DMS79 (cell line): ENCODE data around the gene TET1.
A peak's percentile ranks its signal among the peaks of the same experiment; 100 is the strongest.
"Not testable (repeated sequence)": the region's sequence is repeated elsewhere in the genome, so short reads cannot be mapped to it uniquely, and the experiment has no call there.

Experiments used
- DNase-seq: peaks from one replicate; lab custom pipeline; 2025; lab: John Stamatoyannopoulos, UW

Gene TET1

GRCh38 chr10:68560186-68560942 lies at the start of gene TET1:
TET1 (plus strand) TSS chr10:68560337; CDS start chr10:68572339, 12,002 bp downstream.
- peak; percentile 11 for DNase-seq

DNA sequence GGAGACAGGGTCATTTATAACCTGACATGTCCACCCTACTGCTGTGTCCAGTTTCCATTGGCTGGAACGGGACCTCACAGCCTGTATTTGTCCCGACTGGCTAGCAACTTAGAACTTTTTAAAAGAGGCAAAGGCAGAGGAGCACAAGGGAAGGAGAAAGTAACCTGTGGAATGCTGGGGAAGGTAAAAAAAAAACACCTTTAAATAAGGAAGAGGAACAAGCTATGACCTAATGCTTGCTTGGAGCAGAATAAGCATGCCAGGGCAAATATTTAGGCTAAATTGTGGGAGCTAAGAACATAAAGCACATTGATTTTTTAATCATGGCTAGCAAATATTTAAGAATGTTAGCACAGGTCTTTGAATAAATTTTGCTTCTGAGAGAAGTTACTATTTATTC lies 43.9 kb upstream of the TET1 start:
- DNase-seq = not testable (repeated sequence)

DNA sequence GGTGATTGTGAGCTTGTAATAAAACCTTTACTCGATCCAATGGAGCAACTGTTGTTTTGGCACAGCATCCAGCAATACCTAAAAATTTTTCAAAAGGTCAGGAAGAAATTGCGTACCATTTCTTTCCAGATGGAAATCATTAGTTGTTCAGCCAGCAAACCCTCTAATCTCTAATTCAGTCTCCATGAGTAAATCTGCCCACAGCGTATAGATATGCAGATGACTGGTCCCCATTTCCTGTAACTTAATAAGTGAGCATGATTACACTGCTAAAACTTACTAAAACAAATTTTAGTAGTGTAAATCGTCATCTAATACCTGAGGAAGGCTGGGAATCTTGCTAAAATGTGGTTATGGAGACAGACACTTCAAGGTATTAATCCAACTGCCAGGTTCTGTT lies 43.4 kb upstream of the TET1 start:
- DNase-seq = no peak

GRCh38 chr10:68517188-68517587 lies 42.9 kb upstream of the TET1 start:
- DNase-seq = no peak

DNA sequence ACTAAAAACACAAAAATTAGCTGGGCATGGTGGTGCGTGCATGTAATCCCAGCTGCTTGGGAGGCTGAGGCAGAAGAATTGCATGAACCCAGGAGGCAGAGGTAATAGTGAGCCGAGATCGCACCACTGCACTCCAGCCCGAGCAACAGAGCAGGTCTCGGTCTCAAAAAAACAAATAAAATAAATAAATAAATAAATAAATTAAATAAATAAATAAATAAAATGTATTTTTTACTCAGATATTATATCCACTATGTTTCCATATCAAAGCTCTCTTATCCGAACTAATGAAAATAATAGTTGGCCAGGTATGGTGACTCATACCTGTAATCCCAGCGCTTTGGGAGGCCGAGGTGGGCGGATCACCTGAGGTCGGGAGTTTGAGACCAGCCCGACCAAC lies 41.5 kb upstream of the TET1 start:
- not testable (repeated sequence) for DNase-seq

DNA sequence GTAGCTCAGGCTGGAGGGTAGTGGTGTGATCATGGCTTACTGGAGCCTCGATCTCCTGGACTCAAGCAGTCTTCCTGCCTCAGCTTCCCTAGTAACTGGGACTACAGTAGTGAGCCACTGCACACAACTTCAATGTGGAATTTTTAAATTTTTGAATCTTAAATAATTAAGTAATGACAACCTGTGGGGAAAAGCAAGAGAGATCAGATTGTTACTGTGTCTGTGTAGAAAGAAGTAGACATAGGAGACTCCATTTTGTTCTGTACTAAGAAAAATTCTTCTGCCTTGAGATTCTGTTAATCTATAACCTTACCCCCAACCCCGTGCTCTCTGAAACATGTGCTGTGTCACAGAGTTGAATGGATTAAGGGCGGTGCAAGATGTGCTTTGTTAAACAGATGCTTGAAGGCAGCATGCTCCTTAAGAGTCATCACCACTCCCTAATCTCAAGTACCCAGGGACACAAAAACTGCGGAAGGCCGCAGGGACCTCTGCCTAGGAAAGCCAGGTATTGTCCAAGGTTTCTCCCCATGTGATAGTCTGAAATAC lies 34.6 kb upstream of the TET1 start:
- DNase-seq = not testable (repeated sequence)

- DNase-seq = no peak
Measured at GRCh38 chr10:68526634-68527307, 33.4 kb upstream of the TET1 start.

GRCh38 chr10:68536973-68537372 lies 23.2 kb upstream of the TET1 start:
- no peak for DNase-seq

- DNase-seq = no peak
Measured at GRCh38 chr10:68537796-68538195, 22.3 kb upstream of the TET1 start.

GRCh38 chr10:68543004-68543918 lies 16.9 kb upstream of the TET1 start:
- no peak for DNase-seq

DNA sequence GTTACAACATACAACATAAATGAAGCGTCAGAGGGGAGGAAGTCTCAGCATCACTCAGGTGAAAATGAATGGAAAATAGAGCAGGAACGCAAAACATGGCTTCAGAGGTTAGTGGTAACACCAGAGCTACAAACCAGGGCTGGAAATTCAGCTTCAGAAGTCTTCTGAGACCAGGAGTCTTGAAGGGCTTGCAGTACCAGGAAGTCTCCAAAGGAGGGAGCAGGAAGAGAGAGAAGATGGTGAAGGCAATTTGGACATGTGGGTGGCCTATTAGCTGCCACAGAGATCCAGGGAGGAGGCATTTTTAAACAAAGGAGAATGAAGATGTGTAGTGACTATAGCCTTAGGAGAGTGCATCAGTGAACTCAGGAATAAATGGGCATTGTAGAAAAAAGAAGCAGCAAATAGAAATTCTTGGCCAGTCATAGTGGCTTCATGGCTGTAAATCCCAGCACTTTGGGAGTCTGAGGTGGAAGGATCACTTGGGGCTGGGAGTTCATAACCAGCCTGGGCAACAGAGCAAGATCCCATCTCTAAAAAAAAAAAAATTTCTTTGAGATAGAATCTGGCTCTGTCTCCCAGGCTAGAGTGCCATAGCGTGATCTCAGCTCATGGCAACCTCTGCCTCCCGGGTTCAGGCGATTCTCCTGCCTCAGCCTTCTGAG lies 9.3 kb upstream of the TET1 start:
- DNase-seq = no peak

- DNase-seq = no peak
Measured at GRCh38 chr10:68553138-68553537, 7.0 kb upstream of the TET1 start.

- DNase-seq = no peak
Measured at GRCh38 chr10:68553599-68553998, 6.5 kb upstream of the TET1 start.

DNA sequence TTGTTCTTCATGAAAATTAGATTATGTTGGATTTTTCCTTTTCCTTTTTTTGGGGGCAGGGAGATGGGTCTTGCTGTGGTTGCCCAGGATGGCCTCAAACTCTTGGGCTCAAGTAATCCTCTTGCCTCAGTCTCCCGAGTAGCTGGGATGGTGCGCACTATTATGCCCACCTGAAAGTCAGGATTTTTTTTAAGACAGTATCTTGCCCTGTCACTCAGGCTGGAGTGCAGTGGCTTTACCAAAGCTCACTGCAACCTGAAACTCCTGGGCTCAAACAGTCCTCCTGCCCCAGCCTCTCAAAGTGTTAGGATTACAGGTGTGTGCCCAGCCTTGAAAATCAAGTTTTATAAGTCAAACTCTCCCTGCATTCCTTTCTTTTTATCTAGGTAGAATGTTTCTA lies 1.7 kb upstream of the TET1 start:
- no peak for DNase-seq

DNA sequence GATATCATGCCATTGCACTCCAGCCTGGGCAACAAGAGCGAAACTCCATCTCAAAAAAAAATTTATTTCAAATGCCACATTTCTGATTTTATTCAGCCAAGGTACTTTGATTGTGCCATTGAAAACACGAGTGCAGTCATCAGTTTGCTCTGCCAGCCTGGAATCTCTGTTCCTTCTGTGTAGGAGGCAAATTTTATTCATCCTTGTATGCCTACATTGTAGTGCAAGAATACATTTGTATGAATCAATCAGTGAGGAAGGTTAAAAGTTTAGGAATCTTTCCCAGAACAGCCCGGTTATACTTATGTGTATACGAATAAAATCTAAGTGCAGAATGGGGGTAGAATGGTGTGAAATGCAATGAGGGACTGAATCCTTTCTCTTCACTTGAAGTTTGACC lies 886 bp upstream of the TET1 start:
- DNase-seq = no peak

- no peak for DNase-seq
Measured at GRCh38 chr10:68559841-68560185, 324 bp upstream of the TET1 start.

- no peak for DNase-seq
Measured at GRCh38 chr10:68560943-68561864, 1.1 kb downstream of the TET1 start.

DNA sequence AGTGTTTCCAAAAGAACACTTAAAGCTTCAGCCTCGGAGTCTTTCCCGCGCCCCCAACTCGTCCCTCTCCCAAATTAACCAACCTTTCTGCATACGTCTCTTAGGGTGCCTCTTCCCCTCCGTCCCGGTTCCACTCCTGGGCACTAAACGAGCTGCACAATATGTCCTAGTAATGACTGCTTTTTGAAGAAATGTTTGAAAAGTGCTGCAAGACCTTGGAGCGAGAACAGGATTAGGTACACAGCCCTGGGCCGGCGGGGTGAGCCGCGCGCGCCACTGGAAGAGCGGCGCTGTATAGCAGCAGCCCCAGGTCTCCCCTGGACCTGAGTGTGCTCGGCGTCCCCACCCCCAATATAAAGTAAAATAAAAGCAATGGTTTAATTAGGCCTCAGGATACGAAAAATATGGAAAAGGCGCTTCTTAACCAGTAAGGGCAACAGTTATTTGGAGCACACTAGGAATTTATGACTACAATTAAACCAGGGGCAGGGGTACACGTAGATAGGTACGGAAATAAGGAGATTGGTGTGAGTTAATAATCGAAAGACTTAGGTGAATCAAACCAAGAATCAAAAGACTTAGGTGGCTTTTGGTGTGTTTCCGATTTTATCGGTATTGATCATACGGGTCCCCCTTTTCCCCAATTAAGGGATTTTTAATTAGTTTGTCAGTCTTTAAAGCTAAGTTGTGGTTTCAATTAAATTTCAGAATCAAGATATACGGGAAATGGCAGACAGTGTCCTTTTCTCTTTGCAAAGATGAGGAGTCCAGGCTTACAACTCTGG lies 1.9 kb downstream of the TET1 start:
- DNase-seq = peak; percentile 5

DNA sequence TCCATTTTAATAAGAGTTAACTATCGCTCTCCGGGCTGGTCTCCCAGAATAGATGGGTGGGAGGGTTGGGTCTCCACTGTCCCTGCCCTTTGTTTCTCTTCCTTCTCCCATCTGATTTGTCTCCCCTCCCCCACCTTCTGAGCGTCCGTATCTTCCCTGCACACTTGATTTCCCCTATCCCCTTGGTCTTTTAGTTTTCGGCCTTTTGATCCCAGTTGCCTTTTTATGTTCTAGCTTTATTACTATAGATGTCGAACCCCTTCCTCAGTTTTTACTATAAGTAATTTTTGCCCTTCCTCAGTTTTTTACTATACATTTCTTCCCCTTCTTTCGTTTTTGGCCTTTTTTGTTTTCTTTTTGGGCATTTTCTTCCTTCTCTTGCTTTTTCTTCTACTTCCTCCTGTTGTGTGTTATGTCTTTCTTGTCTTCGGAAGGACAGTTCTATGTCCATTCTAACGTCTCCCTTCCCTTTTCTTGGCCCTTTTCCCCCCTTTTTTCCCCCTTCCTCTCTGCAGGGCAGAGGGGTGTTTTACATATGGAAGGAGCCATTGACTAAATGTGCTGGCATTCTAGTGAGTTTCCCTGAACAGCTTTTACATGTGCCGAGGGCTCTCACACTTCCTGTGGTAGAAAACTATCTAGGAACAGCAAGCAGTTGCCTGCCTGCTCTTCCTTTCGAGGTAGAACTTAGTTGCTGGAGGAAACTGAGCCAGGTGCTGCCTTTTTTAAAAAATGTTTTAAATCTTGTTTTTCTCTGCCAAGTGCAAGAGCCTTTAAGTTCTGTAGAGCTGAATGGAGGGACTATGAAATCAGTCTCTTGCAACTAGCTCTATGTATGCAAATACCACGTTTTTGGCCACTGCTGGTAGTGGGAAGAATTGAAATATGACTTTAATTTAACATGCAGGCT lies 2.8 kb downstream of the TET1 start:
- no peak for DNase-seq
